SU-DHL-6 (cell line): Measurements from ENCODE around the gene FBXO46.

Experiments used
- H2AFZ ChIP-seq: fragments of 200-600 bp; sonication (generic); 2 replicates; pipeline ENCODE4 v1.6.1; 2014; ENCODE audit warnings: low read depth, mild to moderate bottlenecking, moderate library complexity, mixed read lengths, antibody characterized with exemption, low read length; ENCODE audit not compliant: severe bottlenecking
- H3F3A ChIP-seq: fragments of 200-600 bp; shearing (Covaris generic); 2 replicates; pipeline ENCODE4 v1.6.0; 2016; ENCODE audit warnings: antibody characterized with exemption, mild to moderate bottlenecking; ENCODE audit not compliant: insufficient read depth
- H3K27ac ChIP-seq: fragments of 200-600 bp; sonication (generic); 2 replicates; pipeline ENCODE4 v1.5.1; 2016; ENCODE audit warnings: low read depth, mild to moderate bottlenecking, low read length, moderate library complexity, mixed read lengths
- H3K27me3 ChIP-seq: fragments of 200-600 bp; sonication (generic), shearing (Covaris generic); 2 replicates; pipeline ENCODE4 v1.6.0; 2014; ENCODE audit warnings: mild to moderate bottlenecking, low read length
- H3K36me3 ChIP-seq: fragments of 200-600 bp; sonication (generic); 2 replicates; pipeline ENCODE4 v1.6.1; 2014; ENCODE audit warnings: mild to moderate bottlenecking, low read length, mixed read lengths
- H3K4me2 ChIP-seq: fragments of 300-600, 200-600 bp; shearing (Covaris generic), sonication (generic); 2 replicates; pipeline ENCODE4 v1.6.0; 2014; ENCODE audit warnings: low read length, low read depth, mild to moderate bottlenecking; ENCODE audit not compliant: poor library complexity, severe bottlenecking
- H3K4me3 ChIP-seq: fragments of 200-600 bp; sonication (generic); 2 replicates; pipeline ENCODE4 v1.5.1; 2014; ENCODE audit warnings: antibody characterized with exemption, low read length, mild to moderate bottlenecking, mixed read lengths; ENCODE audit not compliant: insufficient read depth, poor library complexity, severe bottlenecking
- H3K79me2 ChIP-seq: fragments of 200-600 bp; sonication (generic); 2 replicates; pipeline ENCODE4 v1.6.1; 2014; ENCODE audit warnings: mild to moderate bottlenecking, low read length, moderate library complexity; ENCODE audit not compliant: insufficient read depth
- H3K9ac ChIP-seq: fragments of 200-600 bp; sonication (generic); 2 replicates; pipeline ENCODE4 v1.7.0; 2014; ENCODE audit warnings: mild to moderate bottlenecking, low read length
- H3K9me2 ChIP-seq: fragments of 200-600 bp; sonication (generic); replicated peaks from 2 replicates; pipeline ENCODE4 v1.6.1; 2014; ENCODE audit warnings: low read length; ENCODE audit not compliant: insufficient read depth
- H3K9me3 ChIP-seq: fragments of 200-600 bp; sonication (generic); 2 replicates; pipeline ENCODE4 v1.6.1; 2014; ENCODE audit warnings: low read length, mixed read lengths; ENCODE audit not compliant: insufficient read depth
- H4K20me1 ChIP-seq: fragments of 200-600 bp; sonication (generic); 2 replicates; pipeline ENCODE4 v1.6.1; 2014; ENCODE audit warnings: low read depth, mild to moderate bottlenecking, antibody characterized with exemption, low read length, moderate library complexity, mixed read lengths
- EZH2phosphoT487 ChIP-seq: fragments of 200-600 bp; sonication (generic), shearing (Covaris generic); conservative IDR thresholded peaks from 2 replicates; pipeline ENCODE4 v1.6.1; 2018; ENCODE audit warnings: mild to moderate bottlenecking, antibody characterized with exemption, low read length, moderate library complexity, mixed read lengths
- TF ChIP-seq, protein P1 (sequence below): fragments of 200-600 bp; sonication (generic); IDR thresholded peaks from one replicate; pipeline ENCODE4 v1.5.1; 2017; ENCODE audit warnings: antibody characterized with exemption, mild to moderate bottlenecking, low read length, moderate library complexity; ENCODE audit not compliant: insufficient read depth, poor library complexity, severe bottlenecking

FBXO46 gene, protein sequence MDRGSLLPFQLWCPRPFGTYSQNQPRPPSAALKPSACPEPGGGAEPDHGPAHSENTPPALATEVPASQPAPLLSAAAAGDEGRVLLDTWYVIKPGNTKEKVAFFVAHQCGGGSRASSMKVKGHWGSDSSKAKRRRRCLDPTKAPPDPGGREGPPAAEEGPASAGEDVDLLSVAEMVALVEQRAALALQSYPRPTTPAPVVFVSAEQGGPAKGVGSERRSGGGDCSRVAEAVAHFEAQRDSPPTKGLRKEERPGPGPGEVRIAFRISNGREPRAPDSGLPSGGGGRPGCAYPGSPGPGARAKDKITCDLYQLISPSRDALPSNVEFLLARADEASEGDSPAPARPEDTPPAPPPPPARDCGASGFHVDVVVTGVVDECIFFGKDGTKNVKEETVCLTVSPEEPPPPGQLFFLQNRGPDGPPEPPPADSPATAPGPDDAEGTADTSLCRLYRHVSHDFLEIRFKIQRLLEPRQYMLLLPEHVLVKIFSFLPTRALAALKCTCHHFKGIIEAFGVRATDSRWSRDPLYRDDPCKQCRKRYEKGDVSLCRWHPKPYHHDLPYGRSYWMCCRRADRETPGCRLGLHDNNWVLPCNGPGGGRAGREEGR

DNA sequence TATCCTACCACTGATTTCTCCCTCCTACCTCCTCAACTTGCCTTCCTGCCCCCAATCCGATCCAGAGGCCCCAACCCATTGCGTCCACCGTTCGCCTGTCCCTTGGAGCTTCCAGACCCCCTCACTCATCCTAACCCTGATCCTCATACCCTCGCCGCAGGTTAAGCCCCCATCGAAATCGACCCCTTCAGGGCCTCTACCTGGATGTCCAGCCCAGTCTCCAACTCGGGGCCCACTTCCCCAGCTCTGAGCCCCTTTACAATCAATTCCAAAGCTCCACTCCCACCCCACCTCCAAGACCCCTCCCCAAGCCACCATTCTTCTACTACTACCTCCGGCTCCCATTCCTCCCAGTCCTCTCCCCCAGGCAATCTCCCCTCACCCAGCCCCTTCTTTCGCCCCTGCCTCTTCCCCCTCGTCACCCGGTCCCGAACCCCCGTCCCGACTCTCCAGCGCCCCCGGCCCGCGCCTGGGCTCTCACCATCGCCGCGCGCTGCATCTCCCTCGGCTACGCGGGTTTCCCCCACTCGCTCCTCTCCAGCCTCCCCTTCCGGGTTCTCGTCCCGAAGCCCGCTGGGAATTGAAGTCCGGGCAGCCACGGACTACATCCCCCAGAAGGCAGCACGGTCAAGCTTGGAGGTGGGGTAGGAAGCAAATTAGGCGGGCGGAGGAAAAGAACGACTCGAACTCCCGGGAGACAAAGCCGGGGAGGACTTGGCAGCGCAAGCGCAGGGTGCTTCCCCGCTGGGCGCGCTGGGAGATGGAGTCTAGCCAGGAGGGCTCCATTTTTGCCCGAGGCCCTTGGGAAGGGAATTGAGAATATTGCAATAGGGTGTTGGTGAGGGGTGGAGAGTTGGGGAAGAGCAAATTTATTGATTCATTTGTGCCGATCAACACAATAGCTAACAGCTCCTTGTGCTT is at the start of gene FBXO46:
Gene FBXO46 (minus strand): TSS at position 529 of the 921 bp plus-strand sequence. CDS start 17,401 bp downstream, outside the sequence.
- Histone ChIP-seq H3K4me2 (peak within 1 kb of the TSS; percentile 71), H3K36me3 (no peaks in the 10 kb centered on the region), H3K9me2 (no peaks in the 10 kb centered on the region), H4K20me1 (no peaks in the 10 kb centered on the region), H3K9me3 (no peaks in the 10 kb centered on the region), H2AFZ (peak within 1 kb of the TSS; percentile 45), H3K79me2 (peaks cover 50% of the 10 kb centered on the region), H3K27me3 (no peaks in the 10 kb centered on the region), H3K27ac (peak within 1 kb of the TSS; percentile 45), H3K9ac (peak within 1 kb of the TSS; percentile 90), H3F3A (peaks cover 5% of the 10 kb centered on the region), H3K4me3 (peak within 1 kb of the TSS; percentile 82)
- TF ChIP-seq, protein P1, sequence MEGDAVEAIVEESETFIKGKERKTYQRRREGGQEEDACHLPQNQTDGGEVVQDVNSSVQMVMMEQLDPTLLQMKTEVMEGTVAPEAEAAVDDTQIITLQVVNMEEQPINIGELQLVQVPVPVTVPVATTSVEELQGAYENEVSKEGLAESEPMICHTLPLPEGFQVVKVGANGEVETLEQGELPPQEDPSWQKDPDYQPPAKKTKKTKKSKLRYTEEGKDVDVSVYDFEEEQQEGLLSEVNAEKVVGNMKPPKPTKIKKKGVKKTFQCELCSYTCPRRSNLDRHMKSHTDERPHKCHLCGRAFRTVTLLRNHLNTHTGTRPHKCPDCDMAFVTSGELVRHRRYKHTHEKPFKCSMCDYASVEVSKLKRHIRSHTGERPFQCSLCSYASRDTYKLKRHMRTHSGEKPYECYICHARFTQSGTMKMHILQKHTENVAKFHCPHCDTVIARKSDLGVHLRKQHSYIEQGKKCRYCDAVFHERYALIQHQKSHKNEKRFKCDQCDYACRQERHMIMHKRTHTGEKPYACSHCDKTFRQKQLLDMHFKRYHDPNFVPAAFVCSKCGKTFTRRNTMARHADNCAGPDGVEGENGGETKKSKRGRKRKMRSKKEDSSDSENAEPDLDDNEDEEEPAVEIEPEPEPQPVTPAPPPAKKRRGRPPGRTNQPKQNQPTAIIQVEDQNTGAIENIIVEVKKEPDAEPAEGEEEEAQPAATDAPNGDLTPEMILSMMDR = peak; percentile 39
- TF ChIP-seq EZH2phosphoT487 = no peak

DNA sequence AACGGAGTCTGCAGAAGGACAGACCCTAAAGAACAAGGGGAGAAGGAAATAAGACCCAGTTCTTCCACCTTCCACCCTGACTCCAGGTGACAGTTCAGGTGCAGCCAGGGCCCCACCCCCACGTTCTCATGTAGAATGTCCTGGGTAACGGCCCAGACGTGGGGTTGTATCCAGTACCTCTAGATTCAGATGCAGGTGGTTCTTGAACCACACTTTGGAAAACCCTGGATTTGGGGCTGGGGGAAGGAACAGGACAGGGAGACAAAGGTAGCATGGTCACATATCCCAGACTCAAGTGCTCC is 49.4 kb upstream of the FBXO46 start:
- H2AFZ ChIP-seq = no peak overlapping the region
- no peak overlapping the region for H3K4me2 ChIP-seq
- H3K79me2 ChIP-seq = no peaks in the 10 kb centered on the region
- peaks cover 3% of the 10 kb centered on the region; the same call in 1 of the 2 replicates for H3F3A ChIP-seq
- H3K9ac ChIP-seq = no peak overlapping the region
- no peaks in the 10 kb centered on the region for H3K36me3 ChIP-seq
- no peaks in the 10 kb centered on the region for H3K9me2 ChIP-seq
- TF ChIP-seq EZH2phosphoT487 = no peak
- TF ChIP-seq, protein P1 = no peak
- no peaks in the 10 kb centered on the region for H3K27me3 ChIP-seq
- H3K9me3 ChIP-seq = no peaks in the 10 kb centered on the region
- no peak overlapping the region for H3K27ac ChIP-seq
- H3K4me3 ChIP-seq = no peak overlapping the region
- H4K20me1 ChIP-seq = no peaks in the 10 kb centered on the region

DNA sequence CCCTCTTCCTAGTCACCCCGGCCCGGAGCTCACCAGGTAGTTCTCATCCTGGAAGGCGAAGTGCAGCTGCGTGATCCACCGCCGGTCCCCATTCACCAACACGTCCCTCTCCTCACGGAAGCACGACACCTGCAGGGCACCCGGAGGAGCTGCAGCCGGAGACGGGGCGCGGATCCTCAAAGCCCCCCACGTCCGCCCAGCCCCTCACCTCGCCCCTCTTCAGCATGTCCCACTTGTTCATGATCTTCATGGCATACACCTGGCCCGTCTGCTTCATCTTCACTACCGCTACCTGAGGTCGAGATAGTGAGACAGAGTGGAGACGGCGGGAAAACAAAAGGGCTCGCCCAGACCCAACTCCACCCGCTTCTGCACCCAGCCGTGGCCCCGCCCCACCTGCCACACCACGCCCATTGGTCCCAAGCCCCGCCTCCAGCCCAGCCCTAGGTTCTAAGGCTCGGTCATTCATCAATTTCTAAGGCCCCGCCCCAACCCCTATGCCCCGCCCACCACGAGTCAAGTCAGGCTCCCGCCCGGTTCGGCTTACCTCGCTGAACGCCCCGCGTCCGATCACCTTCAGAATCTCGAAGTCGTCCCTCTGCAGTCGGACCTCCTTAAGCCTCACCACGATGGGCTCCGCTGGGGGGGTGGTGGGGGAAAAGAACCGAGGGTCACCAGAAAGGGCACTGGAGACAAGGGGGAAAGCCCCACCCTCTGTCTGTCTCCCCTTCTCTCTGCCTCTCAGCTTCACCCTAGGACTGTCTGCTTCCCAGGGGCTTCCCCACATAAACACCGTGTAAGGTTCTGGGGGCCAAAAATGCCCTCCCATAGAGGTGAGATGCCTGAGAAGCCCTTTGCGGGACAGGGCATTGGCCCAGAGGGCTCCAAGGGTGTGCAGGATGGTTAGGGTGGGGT is 48.8 kb upstream of the FBXO46 start:
- TF ChIP-seq, protein P1 = peak; percentile 74
- TF ChIP-seq EZH2phosphoT487 = no peak
- Histone ChIP-seq H3K9me2 (no peaks in the 10 kb centered on the region), H3K4me2 (peak overlapping the region; percentile 66), H3K4me3 (peak overlapping the region; percentile 43), H3K9ac (peak overlapping the region; percentile 43), H3K36me3 (no peaks in the 10 kb centered on the region), H3K27me3 (no peaks in the 10 kb centered on the region), H3K79me2 (no peaks in the 10 kb centered on the region), H3F3A (peaks cover 3% of the 10 kb centered on the region; the same call in 1 of the 2 replicates), H3K27ac (no peak overlapping the region), H4K20me1 (no peaks in the 10 kb centered on the region), H2AFZ (peak overlapping the region; percentile 30), H3K9me3 (no peaks in the 10 kb centered on the region)
